ENCODE measurements around the gene CDK8. TPM values are rescaled to one million over a fixed set of nuclear protein-coding genes. Genes with fewer than 3 reads are reported as not detected.

CDK8 gene
- total RNA-seq, 3 donors from 2014 or later: 13.3 to 15.4 (median 13.8) TPM

DNA sequence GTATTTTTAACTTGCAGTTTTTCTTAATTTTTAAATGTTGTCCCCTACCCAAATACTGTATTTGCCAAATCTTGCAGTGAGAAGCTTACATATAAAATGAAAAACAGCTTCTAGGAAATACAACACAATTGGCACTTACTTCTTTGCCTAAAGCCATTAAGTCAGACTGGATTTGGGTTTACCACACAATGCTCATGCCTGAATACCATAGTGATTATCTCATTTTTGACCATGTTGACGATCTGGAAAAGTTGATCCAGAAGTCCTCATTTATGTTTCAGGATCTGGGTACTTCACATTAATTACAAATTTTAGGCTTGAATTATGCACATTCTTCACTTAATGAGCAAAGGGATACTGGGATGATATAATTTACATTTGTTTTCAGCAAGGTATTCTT lies 34.2 kb upstream of the CDK8 start:
- H3K27me3 ChIP-seq: no peaks in the 10 kb centered on the region
- H3K4me3 ChIP-seq: no peak overlapping the region
- peaks cover 0 to 16% of the 10 kb centered on the region in 2 donors for H3K4me1 ChIP-seq
- no peaks in the 10 kb centered on the region for H3K9me3 ChIP-seq
- peaks cover 5% of the 10 kb centered on the region for H3K36me3 ChIP-seq
- intact Hi-C loops (cut with DNase I; ENCODE audit: low total_unique reads): no loop called here
- no peak for TF ChIP-seq POLR2AphosphoS5 (IDR thresholded peaks at IDR 0.05)
- no peak for TF ChIP-seq POLR2A (IDR thresholded peaks at IDR 0.05)
- TF ChIP-seq CTCF (IDR thresholded peaks at IDR 0.05): no peak
- no peak for DNase-seq (ENCODE audit: low spot score in 2 of 2)
- no peak overlapping the region for H3K27ac ChIP-seq

- TF ChIP-seq POLR2AphosphoS5 (IDR thresholded peaks at IDR 0.05) (no peak), POLR2A (IDR thresholded peaks at IDR 0.05) (no peak), CTCF (IDR thresholded peaks at IDR 0.05) (no peak)
- no peak overlapping the region for H3K27ac ChIP-seq
- intact Hi-C loops (cut with DNase I; ENCODE audit: low total_unique reads): no loop called here
These were observed 33.4 kb upstream of the CDK8 start for GRCh38 chr13:26220575-26220974.

GRCh38 chr13:26221399-26221720 lies 32.6 kb upstream of the CDK8 start:
- peak overlapping the region; percentile 93 to 96 for H3K27ac ChIP-seq
- H3K4me3 ChIP-seq: peak overlapping the region; percentile 83 to 97 (median 86)
- no peak for TF ChIP-seq POLR2A (IDR thresholded peaks at IDR 0.05)
- TF ChIP-seq POLR2AphosphoS5 (IDR thresholded peaks at IDR 0.05): no peak
- no peak for TF ChIP-seq CTCF (IDR thresholded peaks at IDR 0.05)
- H3K4me1 ChIP-seq: peaks cover 0 to 16% of the 10 kb centered on the region in 2 donors
- H3K27me3 ChIP-seq: peaks cover 0 to 4% of the 10 kb centered on the region in 2 donors
- intact Hi-C loops (cut with DNase I; ENCODE audit: low total_unique reads): no loop called here
- H3K36me3 ChIP-seq: peaks cover 5% of the 10 kb centered on the region
- H3K9me3 ChIP-seq: no peaks in the 10 kb centered on the region
- no peak for DNase-seq (ENCODE audit: low spot score in 2 of 2)

More at GRCh38 chr13:26220575-26220974, 33.4 kb upstream of the CDK8 start:
- H3K4me1 ChIP-seq: peaks cover 0 to 16% of the 10 kb centered on the region in 2 donors
- DNase-seq (ENCODE audit: low spot score in 2 of 2): no peak
- H3K4me3 ChIP-seq: peak overlapping the region; percentile 83 to 97 (median 86)
- no peaks in the 10 kb centered on the region for H3K27me3 ChIP-seq
- H3K36me3 ChIP-seq: peaks cover 5% of the 10 kb centered on the region
- no peaks in the 10 kb centered on the region for H3K9me3 ChIP-seq

DNA sequence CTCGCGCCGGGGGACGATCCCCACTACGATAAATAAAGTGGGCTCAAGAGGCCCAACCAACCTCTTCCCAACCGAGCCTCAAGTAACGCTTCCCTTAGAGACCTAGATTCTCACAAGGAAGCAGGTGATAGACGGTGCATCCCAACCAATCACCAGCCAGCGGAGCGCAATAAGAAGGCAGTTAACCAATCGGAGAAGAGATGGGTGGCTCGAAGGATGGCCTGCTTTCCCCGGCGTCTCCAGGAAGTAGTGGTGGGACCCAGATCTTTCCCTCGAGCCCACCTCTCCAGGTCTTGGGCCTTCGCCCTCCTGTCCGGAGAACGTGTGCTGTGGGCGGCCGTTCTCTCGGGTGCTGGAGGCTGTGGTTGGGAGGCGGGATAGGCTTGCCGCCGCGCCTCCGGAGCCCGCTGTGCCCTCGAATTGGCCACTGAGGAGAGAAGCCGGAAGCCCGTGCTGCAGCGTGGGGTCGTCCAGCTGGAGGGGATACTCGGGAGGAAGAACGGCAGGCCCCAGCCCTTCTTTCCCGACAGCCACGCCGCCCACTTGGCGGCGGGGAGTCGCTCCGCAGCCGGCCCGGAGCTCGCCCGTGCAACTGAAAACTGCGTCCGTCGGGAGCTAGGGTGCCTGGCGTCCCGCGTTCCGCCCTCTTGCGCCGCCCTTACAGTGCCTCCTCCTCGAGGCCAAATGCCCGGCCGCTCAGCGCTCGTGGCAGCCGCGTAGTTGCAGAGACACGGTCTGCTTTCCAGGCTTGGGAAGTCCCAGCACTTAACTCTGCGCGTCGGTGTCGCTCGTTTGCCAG lies 32.0 kb upstream of the CDK8 start, which contains the start of gene RNF6:
TSS of gene RNF6 (minus strand) at position 594 of the 799 bp plus-strand sequence. CDS start 2,665 bp downstream, outside the sequence.
- H3K36me3 ChIP-seq: peaks cover 5% of the 10 kb centered on the region
- peak; percentile 90 to 95 for DNase-seq (ENCODE audit: low spot score in 2 of 2)
- H3K9me3 ChIP-seq: no peaks in the 10 kb centered on the region
- peaks cover 0 to 16% of the 10 kb centered on the region in 2 donors for H3K4me1 ChIP-seq
- peak; percentile 21 to 82 (median 69) for TF ChIP-seq POLR2AphosphoS5 (IDR thresholded peaks at IDR 0.05)
- TF ChIP-seq CTCF (IDR thresholded peaks at IDR 0.05): no peak
- no peak for TF ChIP-seq POLR2A (IDR thresholded peaks at IDR 0.05)
- peak within 1 kb of the TSS; percentile 93 to 96 for H3K27ac ChIP-seq
- H3K4me3 ChIP-seq: peak within 1 kb of the TSS; percentile 83 to 97 (median 86)
- peaks cover 0 to 4% of the 10 kb centered on the region in 2 donors for H3K27me3 ChIP-seq
- intact Hi-C loops (cut with DNase I; ENCODE audit: low total_unique reads): no loop called here

- no peak for TF ChIP-seq POLR2A (IDR thresholded peaks at IDR 0.05)
- TF ChIP-seq POLR2AphosphoS5 (IDR thresholded peaks at IDR 0.05): no peak
- no peak for TF ChIP-seq CTCF (IDR thresholded peaks at IDR 0.05)
- Histone ChIP-seq H3K36me3 (peaks cover 3% of the 10 kb centered on the region), H3K9me3 (no peaks in the 10 kb centered on the region), H3K4me3 (peak overlapping the region; percentile 83 to 97 (median 86)), H3K27me3 (peaks cover 0 to 4% of the 10 kb centered on the region in 2 donors), H3K27ac (peak overlapping the region; percentile 93 to 96), H3K4me1 (peaks cover 0 to 16% of the 10 kb centered on the region in 2 donors)
- intact Hi-C loops (cut with DNase I; ENCODE audit: low total_unique reads): no loop called here
- no peak for DNase-seq (ENCODE audit: low spot score in 2 of 2)
These were observed 31.3 kb upstream of the CDK8 start for GRCh38 chr13:26222520-26223046.
